H9 (cell line): ENCODE results near the gene STXBP1. TPM values are rescaled to one million over a fixed set of nuclear protein-coding genes. Genes with fewer than 3 reads are reported as not detected.

Source experiments
- DNase-seq: peaks from one replicate; pipeline ENCODE4 v3.0.0-alpha.2; 2017
- H2AFZ ChIP-seq: one replicate; pipeline ENCODE4 v1.6.1; 2013; ENCODE audit warnings: mild to moderate bottlenecking, low read length, control low read depth, moderate library complexity
- H2AK5ac ChIP-seq: 2 replicates; pipeline ENCODE4 v1.6.1; 2013; ENCODE audit warnings: low read length, control low read depth, mixed read lengths; ENCODE audit not compliant: insufficient read length
- H2BK120ac ChIP-seq: one replicate; pipeline ENCODE4 v1.6.1; 2013; ENCODE audit warnings: low read depth, mild to moderate bottlenecking, low read length, control low read depth, inconsistent platforms; ENCODE audit not compliant: poor library complexity, severe bottlenecking
- H2BK12ac ChIP-seq: 2 replicates; pipeline ENCODE4 v1.6.1; 2013; ENCODE audit warnings: low read length, control low read depth, mixed read lengths, low read depth; ENCODE audit not compliant: insufficient read length
- H2BK15ac ChIP-seq: 2 replicates; pipeline ENCODE4 v1.6.1; 2013; ENCODE audit warnings: low read depth, low read length, control low read depth
- H2BK20ac ChIP-seq: one replicate; pipeline ENCODE4 v1.6.1; 2013; ENCODE audit warnings: low read depth, mild to moderate bottlenecking, low read length, control low read depth, inconsistent platforms; ENCODE audit not compliant: poor library complexity, severe bottlenecking
- H2BK5ac ChIP-seq: 2 replicates; pipeline ENCODE4 v1.6.1; 2013; ENCODE audit warnings: low read length, control low read depth, mixed read lengths; ENCODE audit not compliant: insufficient read length
- H3K14ac ChIP-seq: 2 replicates; pipeline ENCODE4 v1.6.1; 2013; ENCODE audit warnings: low read length, control low read depth; ENCODE audit not compliant: insufficient read depth
- H3K18ac ChIP-seq: 2 replicates; pipeline ENCODE4 v1.6.1; 2013; ENCODE audit warnings: low read depth, mild to moderate bottlenecking, mixed read lengths, low read length, control low read depth; ENCODE audit not compliant: insufficient read length
- H3K23ac ChIP-seq: 2 replicates; pipeline ENCODE4 v1.6.1; 2013; ENCODE audit warnings: low read length, control low read depth, mixed read lengths, low read depth; ENCODE audit not compliant: insufficient read length
- H3K23me2 ChIP-seq: 2 replicates; pipeline ENCODE4 v1.6.1; 2013; ENCODE audit warnings: low read depth, mild to moderate bottlenecking, mixed read lengths, low read length, control low read depth; ENCODE audit not compliant: insufficient read length, poor library complexity, severe bottlenecking
- H3K27ac ChIP-seq: 2 replicates; pipeline ENCODE4 v1.5.1; 2013; ENCODE audit warnings: low read length, control low read depth, mixed read lengths, low read depth; ENCODE audit not compliant: insufficient read length
- H3K27me3 ChIP-seq: 2 replicates; pipeline ENCODE4 v1.6.1; 2013; ENCODE audit warnings: low read length, control low read depth, inconsistent platforms; ENCODE audit not compliant: insufficient read depth
- H3K4ac ChIP-seq: 2 replicates; pipeline ENCODE4 v1.6.1; 2013; ENCODE audit warnings: low read depth, mild to moderate bottlenecking, control low read depth, inconsistent platforms, low read length, moderate library complexity
- H3K4me1 ChIP-seq: 2 replicates; pipeline ENCODE4 v1.6.1; 2013; ENCODE audit warnings: low read length, control low read depth, inconsistent platforms; ENCODE audit not compliant: insufficient read depth
- H3K4me2 ChIP-seq: 2 replicates; pipeline ENCODE4 v1.6.1; 2013; ENCODE audit warnings: low read length, control low read depth, mixed read lengths; ENCODE audit not compliant: insufficient read length, insufficient read depth
- H3K56ac ChIP-seq: 2 replicates; pipeline ENCODE4 v1.6.1; 2013; ENCODE audit warnings: low read depth, mild to moderate bottlenecking, mixed read lengths, low read length, control low read depth; ENCODE audit not compliant: insufficient read length
- H3K79me1 ChIP-seq: 2 replicates; pipeline ENCODE4 v1.6.1; 2013; ENCODE audit warnings: low read depth, mild to moderate bottlenecking, moderate library complexity, low read length, control low read depth, inconsistent platforms; ENCODE audit not compliant: insufficient read depth, poor library complexity, severe bottlenecking
- H3K79me2 ChIP-seq: 2 replicates; pipeline ENCODE4 v1.6.1; 2013; ENCODE audit warnings: low read length, control low read depth, inconsistent platforms; ENCODE audit not compliant: insufficient read depth
- H3K9ac ChIP-seq: 2 replicates; pipeline ENCODE4 v1.6.1; 2013; ENCODE audit warnings: low read length, control low read depth, mixed read lengths; ENCODE audit not compliant: insufficient read length; ENCODE audit errors: extremely low read depth
- H3K9me3 ChIP-seq: one replicate; pipeline ENCODE4 v1.6.1; 2013; ENCODE audit warnings: low read depth, low read length, inconsistent platforms; ENCODE audit not compliant: control insufficient read depth
- H3T11ph ChIP-seq: one replicate; pipeline ENCODE4 v1.6.1; 2013; ENCODE audit warnings: mild to moderate bottlenecking, low read length, control low read depth, inconsistent platforms
- H4K20me1 ChIP-seq: one replicate; pipeline ENCODE4 v1.6.1; 2013; ENCODE audit not compliant: control insufficient read depth, insufficient read length, insufficient read depth
- H4K5ac ChIP-seq: 2 replicates; pipeline ENCODE4 v1.6.1; 2013; ENCODE audit warnings: low read depth, mild to moderate bottlenecking, mixed read lengths, low read length, control low read depth; ENCODE audit not compliant: insufficient read length
- H4K8ac ChIP-seq: replicated peaks from 2 replicates; pipeline ENCODE4 v1.6.1; 2013; ENCODE audit warnings: low read length, control low read depth, mixed read lengths, low read depth; ENCODE audit not compliant: insufficient read length
- H4K91ac ChIP-seq: 2 replicates; pipeline ENCODE4 v1.6.1; 2013; ENCODE audit warnings: low read depth, mild to moderate bottlenecking, moderate library complexity, mixed read lengths, low read length, control low read depth; ENCODE audit not compliant: insufficient read length
- H3K27ac Mint-ChIP-seq, 3 experiments: 2 replicates in 2 of 3; 3 replicates in 1 of 3; pipeline ENCODE4 v1.8.0; 2020 to 2021; ENCODE audit warnings: mixed read lengths in 3 of 3, mild to moderate bottlenecking in 1 of 3, moderate library complexity in 1 of 3
- H3K27me3 Mint-ChIP-seq: 2 replicates; pipeline ENCODE4 v1.8.0; 2021; ENCODE audit warnings: low read depth, mild to moderate bottlenecking, moderate library complexity, mixed read lengths
- H3K36me3 Mint-ChIP-seq, 3 experiments: 2 replicates in 2 of 3; 3 replicates in 1 of 3; pipeline ENCODE4 v1.8.0; 2020 to 2021; ENCODE audit warnings: low read depth in 3 of 3, mixed read lengths in 3 of 3; ENCODE audit not compliant: insufficient read depth in 1 of 3
- H3K4me1 Mint-ChIP-seq, 2 experiments: 2 replicates each; pipeline ENCODE4 v1.8.0; 2020; ENCODE audit warnings: mixed read lengths in 2 of 2
- H3K4me3 Mint-ChIP-seq, 2 experiments: 2 replicates in 1 of 2; 3 replicates in 1 of 2; pipeline ENCODE4 v1.8.0; 2020 to 2021; ENCODE audit warnings: mild to moderate bottlenecking in 2 of 2, mixed read lengths in 2 of 2, moderate library complexity in 1 of 2
- H3K9me3 Mint-ChIP-seq, 2 experiments: 2 replicates in 1 of 2; 3 replicates in 1 of 2; pipeline ENCODE4 v1.8.0; 2020; ENCODE audit warnings: mild to moderate bottlenecking in 2 of 2, mixed read lengths in 2 of 2, moderate library complexity in 1 of 2
- CTCF ChIP-seq: fragments of 200-600 bp; sonication (generic); conservative IDR thresholded peaks from 3 replicates; pipeline ENCODE4 v1.8.0; 2021; ENCODE audit warnings: antibody characterized with exemption, mild to moderate bottlenecking
- WGBS: extraction: QIAGEN DNeasy Blood & Tissue Kit; methylation state at CpG from one replicate; pipeline ENCODE4 v1.1.7; 2013; ENCODE audit warnings: missing lambda C conversion rate, low lambda C conversion rate, mixed read lengths; ENCODE audit not compliant: insufficient read length; ENCODE audit errors: extremely low coverage; 5-methylcytosine and 5-hydroxymethylcytosine counted together
- total RNA-seq: library from RNA; stranded (reverse); gene quantifications from 2 replicates; pipeline ENCODE4 v1.2.1, GENCODE V29; 2021

Gene STXBP1
- total RNA-seq, 1 experiment from 2014 or later = 22.3 TPM

GRCh38 chr9:127716412-127716811, 104.3 kb downstream of the STXBP1 start:
- no peak overlapping the region for H2AK5ac ChIP-seq
- no peak overlapping the region for H2AFZ ChIP-seq
- H3K9me3 ChIP-seq = no peaks in the 10 kb centered on the region
- H2BK5ac ChIP-seq = no peak overlapping the region
- Mint-ChIP-seq H3K4me3 (peak overlapping the region; percentile 89 to 98), H3K4me1 (peaks cover 15 to 27% of the 10 kb centered on the region in 2 experiments), H3K36me3 (no peaks in the 10 kb centered on the region; a peak in 1 of 7 replicates), H3K9me3 (no peaks in the 10 kb centered on the region; a peak in 1 of 5 replicates), H3K27me3 (peaks cover 5% of the 10 kb centered on the region), H3K27ac (peak overlapping the region in 2 of 3 experiments; percentile 70 to 97; a peak in 2 of 7 replicates)
- TF ChIP-seq CTCF = no peak
- no peak overlapping the region for H2BK120ac ChIP-seq
- H3K23ac ChIP-seq = no peak overlapping the region
- H2BK20ac ChIP-seq = no peak overlapping the region
- H3T11ph ChIP-seq = no peak overlapping the region
- no peaks in the 10 kb centered on the region for H3K27me3 ChIP-seq
- no peak for DNase-seq
- no peaks in the 10 kb centered on the region for H3K79me2 ChIP-seq
- H3K4me1 ChIP-seq = no peaks in the 10 kb centered on the region; the same call in 1 of the 2 replicates
- no peak overlapping the region for H3K9ac ChIP-seq
- peak overlapping the region; percentile 77 for H3K4me2 ChIP-seq
- H3K4ac ChIP-seq = no peak overlapping the region
- no peak overlapping the region for H3K56ac ChIP-seq
- no peak overlapping the region for H4K91ac ChIP-seq
- H3K18ac ChIP-seq = no peak overlapping the region
- H2BK12ac ChIP-seq = no peak overlapping the region
- WGBS = no CpG with 5 or more reads among the region's 9 CpGs
- no peak overlapping the region for H4K8ac ChIP-seq
- H3K27ac ChIP-seq = no peak overlapping the region
- no peak overlapping the region for H4K5ac ChIP-seq
- peaks cover 13% of the 10 kb centered on the region for H3K23me2 ChIP-seq
- no peaks in the 10 kb centered on the region for H3K79me1 ChIP-seq
- no peaks in the 10 kb centered on the region for H4K20me1 ChIP-seq
- H3K14ac ChIP-seq = no peak overlapping the region
- H2BK15ac ChIP-seq = no peak overlapping the region
